Measurements from ENCODE around the gene LCN1. TPM values are rescaled to one million over a fixed set of nuclear protein-coding genes. Genes with fewer than 3 reads are reported as not detected.

The LCN1 gene
- polyA plus RNA-seq, 1 donor (not counting 4 experiments of a cell fraction or from before 2014, with no cell fraction given) = not detected

- Histone ChIP-seq H3K9me3 (ENCODE audit: control insufficient read depth, low read depth, low read length) (no peaks in the 10 kb centered on the region), H3K27me3 (ENCODE audit: control insufficient read depth, extremely low read depth, insufficient read depth, low read length) (no peaks in the 10 kb centered on the region), H3K79me2 (ENCODE audit: control insufficient read depth, insufficient read depth, low read length) (no peaks in the 10 kb centered on the region), H3K9ac (ENCODE audit: control insufficient read depth, extremely low read depth, insufficient read depth, low read length) (no peak overlapping the region), H3K27ac (ENCODE audit: control insufficient read depth, insufficient read depth, low read length) (no peak overlapping the region), H3K4me2 (ENCODE audit: control insufficient read depth, extremely low read depth, insufficient read depth, low read depth, low read length) (no peak overlapping the region), H3K9me1 (ENCODE audit: control insufficient read depth, extremely low read depth, insufficient read depth, low read length) (no peaks in the 10 kb centered on the region), H3K4me3 (ENCODE audit: control insufficient read depth in 2 of 3, extremely low read depth in 1 of 3, insufficient read depth in 2 of 3, low read depth in 1 of 3, low read length in 3 of 3) (no peak overlapping the region), H3K36me3 (ENCODE audit: control insufficient read depth in 2 of 2, extremely low read depth in 1 of 2, insufficient read depth in 2 of 2, low read length in 2 of 2) (peaks cover 5 to 12% of the 10 kb centered on the region in 2 experiments), H4K20me1 (ENCODE audit: control insufficient read depth, extremely low read depth, insufficient read depth, low read length) (no peaks in the 10 kb centered on the region), H2AFZ (ENCODE audit: control insufficient read depth, low read length) (no peak overlapping the region), H3K4me1 (ENCODE audit: control insufficient read depth, extremely low read depth, insufficient read depth, low read length) (no peaks in the 10 kb centered on the region)
- dilution Hi-C loops (cut with MboI; ENCODE audit: extremely low pct_ligation_motif_present, low sequenced_read_pairs) = no loop called here
- TF ChIP-seq CTCF (optimal IDR thresholded peaks at IDR 0.05 in 1 of 3, IDR thresholded peaks at IDR 0.05 in 1 of 3, conservative IDR thresholded peaks at IDR 0.05 in 1 of 3; ENCODE audit: extremely low read depth in 1 of 3, insufficient read depth in 2 of 3, low read length in 3 of 3) (no peak), EZH2 (IDR thresholded peaks at IDR 0.05; ENCODE audit: low read length) (no peak)
- FAIRE-seq (no peak), DNase-seq (ENCODE audit: low read depth, low spot score) (no peak)
Observed at GRCh38 chr9:135486267-135487065, 34.8 kb upstream of the LCN1 start.

- H3K4me1 ChIP-seq (ENCODE audit: control insufficient read depth, extremely low read depth, insufficient read depth, low read length) = no peaks in the 10 kb centered on the region
- no peaks in the 10 kb centered on the region for H3K9me3 ChIP-seq (ENCODE audit: control insufficient read depth, low read depth, low read length)
- no peak overlapping the region for H2AFZ ChIP-seq (ENCODE audit: control insufficient read depth, low read length)
- no peak overlapping the region for H3K4me3 ChIP-seq (ENCODE audit: control insufficient read depth in 2 of 3, extremely low read depth in 1 of 3, insufficient read depth in 2 of 3, low read depth in 1 of 3, low read length in 3 of 3)
- H3K27me3 ChIP-seq (ENCODE audit: control insufficient read depth, extremely low read depth, insufficient read depth, low read length) = no peaks in the 10 kb centered on the region
- no peak overlapping the region for H3K4me2 ChIP-seq (ENCODE audit: control insufficient read depth, extremely low read depth, insufficient read depth, low read depth, low read length)
- no peaks in the 10 kb centered on the region for H3K79me2 ChIP-seq (ENCODE audit: control insufficient read depth, insufficient read depth, low read length)
- peaks cover 5 to 12% of the 10 kb centered on the region in 2 experiments for H3K36me3 ChIP-seq (ENCODE audit: control insufficient read depth in 2 of 2, extremely low read depth in 1 of 2, insufficient read depth in 2 of 2, low read length in 2 of 2)
- DNase-seq (ENCODE audit: low read depth, low spot score) = no peak
- no peak overlapping the region for H3K9ac ChIP-seq (ENCODE audit: control insufficient read depth, extremely low read depth, insufficient read depth, low read length)
- FAIRE-seq = no peak
- H3K9me1 ChIP-seq (ENCODE audit: control insufficient read depth, extremely low read depth, insufficient read depth, low read length) = no peaks in the 10 kb centered on the region
- TF ChIP-seq CTCF (optimal IDR thresholded peaks at IDR 0.05 in 1 of 3, IDR thresholded peaks at IDR 0.05 in 1 of 3, conservative IDR thresholded peaks at IDR 0.05 in 1 of 3; ENCODE audit: extremely low read depth in 1 of 3, insufficient read depth in 2 of 3, low read length in 3 of 3) = no peak
- TF ChIP-seq EZH2 (IDR thresholded peaks at IDR 0.05; ENCODE audit: low read length) = no peak
- no peaks in the 10 kb centered on the region for H4K20me1 ChIP-seq (ENCODE audit: control insufficient read depth, extremely low read depth, insufficient read depth, low read length)
- dilution Hi-C loops (cut with MboI; ENCODE audit: extremely low pct_ligation_motif_present, low sequenced_read_pairs) = no loop called here
- H3K27ac ChIP-seq (ENCODE audit: control insufficient read depth, insufficient read depth, low read length) = no peak overlapping the region
Observed at GRCh38 chr9:135487281-135488012, 33.8 kb upstream of the LCN1 start.
